Left lung (tissue), 10 donors: Measurements from ENCODE around the gene AUTS2. TPM values are rescaled to one million over a fixed set of nuclear protein-coding genes. Genes with fewer than 3 reads are reported as not detected.

Source experiments
- ATAC-seq: fragments of 200-7000 bp; cut with Tn5 transposase; one replicate; pipeline ENCODE4 v1.9.1; 2020; ENCODE audit warnings: moderate library complexity
- DNase-seq, 4 donors: peaks; one replicate each; pipeline ENCODE4 v3.0.0-alpha.2; 2013 to 2020
- H3K27ac ChIP-seq, 2 donors: fragments of 200-600 bp; sonication (generic) in 1 of 2; one replicate each; pipeline versions ENCODE4 v1.5.0 to v1.8.0; 2020 to 2021
- H3K27me3 ChIP-seq, 2 donors: fragments of 200-600 bp; sonication (generic) in 1 of 2; one replicate each; pipeline versions ENCODE4 v1.5.0 to v1.8.0; 2020 to 2021
- H3K36me3 ChIP-seq, 2 donors: fragments of 200-600 bp; sonication (generic) in 1 of 2; one replicate each; pipeline versions ENCODE4 v1.5.0 to v1.8.0; 2020 to 2021
- H3K4me1 ChIP-seq, 2 donors: fragments of 200-600 bp; one replicate each; pipeline ENCODE4 v1.8.0; 2021
- H3K4me3 ChIP-seq, 2 donors: fragments of 200-600 bp; sonication (generic) in 1 of 2; one replicate each; pipeline versions ENCODE4 v1.5.0 to v1.8.0; 2020 to 2021; ENCODE audit warnings: mild to moderate bottlenecking in 1 of 2
- H3K9me3 ChIP-seq, 2 donors: fragments of 200-600 bp; sonication (generic) in 1 of 2; one replicate each; pipeline versions ENCODE4 v1.5.0 to v1.8.0; 2020 to 2021
- CTCF ChIP-seq, 2 donors: fragments of 200-600 bp; sonication (generic) in 1 of 2; IDR thresholded peaks; one replicate each; pipeline versions ENCODE4 v1.5.0 to v1.8.0; 2021; ENCODE audit warnings: antibody characterized with exemption in 2 of 2
- intact Hi-C, 2 donors: fragments of 100-400 bp; cut with DNase I; formaldehyde crosslinking; loops; one replicate each; pipeline versions ENCODE4 v1.11.2 to v1.14.2; 2022
- polyA plus RNA-seq, 6 donors: library from polyadenylated mRNA; unstranded; fragments of 120-200 nt; gene quantifications; one replicate each; pipeline ENCODE4 v1.2.1, GENCODE V29; 2013; ENCODE audit not compliant: insufficient read length in 6 of 6
- total RNA-seq, 2 donors: library from RNA; stranded (reverse); fragmentation: NEBNext Ultra II Directional; extraction: Animal tissue kit (Norgen Biotek cat#: 25700); gene quantifications; one replicate each; pipeline ENCODE4 v1.2.1, GENCODE V29; 2021
- donor health status: DM: no; HTN: yes; CAD: no.
- donor health status: DM: no; HTN: no; CAD: no.

AUTS2 gene
- total and polyA plus RNA-seq, 8 donors, result 40.4 to 119 (median 103) TPM

- Histone ChIP-seq H3K9me3 (no peaks in the 10 kb centered on the region), H3K4me3 (peak overlapping the region; percentile 60 to 67), H3K4me1 (peaks cover 6 to 21% of the 10 kb centered on the region in 2 donors), H3K27ac (peak overlapping the region; percentile 74 to 84), H3K27me3 (peaks cover 0 to 43% of the 10 kb centered on the region in 2 donors), H3K36me3 (no peaks in the 10 kb centered on the region)
- no peak for TF ChIP-seq CTCF (IDR thresholded peaks at IDR 0.05)
- intact Hi-C loops, result no loop called here
- DNase-seq, result peak in 1 of 4 donors; percentile 13
- ATAC-seq, result peak; percentile 2
Observed at GRCh38 chr7:70696201-70696754, 1098.0 kb downstream of the AUTS2 start.

- Histone ChIP-seq H3K27me3 (peaks cover 0 to 34% of the 10 kb centered on the region in 2 donors), H3K4me3 (no peak overlapping the region), H3K27ac (no peak overlapping the region), H3K4me1 (peaks cover 2 to 17% of the 10 kb centered on the region in 2 donors), H3K9me3 (no peaks in the 10 kb centered on the region), H3K36me3 (no peaks in the 10 kb centered on the region)
- intact Hi-C loops, result no loop called here
- ATAC-seq, result peak; percentile 20
- DNase-seq, result peak in 2 of 4 donors; percentile 44 to 75
- TF ChIP-seq CTCF (IDR thresholded peaks at IDR 0.05), result peak; percentile 67 to 78
Observed at GRCh38 chr7:70698219-70698832, 1100.1 kb downstream of the AUTS2 start.

- Histone ChIP-seq H3K36me3 (no peaks in the 10 kb centered on the region), H3K9me3 (no peaks in the 10 kb centered on the region), H3K4me1 (peaks cover 2 to 14% of the 10 kb centered on the region in 2 donors), H3K4me3 (no peak overlapping the region), H3K27me3 (peaks cover 0 to 24% of the 10 kb centered on the region in 2 donors), H3K27ac (no peak overlapping the region)
- TF ChIP-seq CTCF (IDR thresholded peaks at IDR 0.05), result no peak
- intact Hi-C loops, result no loop called here
- no peak for ATAC-seq
- no peak for DNase-seq
Observed at GRCh38 chr7:70699271-70699670, 1101.0 kb downstream of the AUTS2 start.

- ATAC-seq, result no peak
- TF ChIP-seq CTCF (IDR thresholded peaks at IDR 0.05), result no peak
- no peak overlapping the region for H3K4me3 ChIP-seq
- no peak overlapping the region for H3K27ac ChIP-seq
- H3K27me3 ChIP-seq, result peaks cover 0 to 14% of the 10 kb centered on the region in 2 donors
- intact Hi-C loops, result no loop called here
- H3K9me3 ChIP-seq, result no peaks in the 10 kb centered on the region
- DNase-seq, result no peak
- peaks cover 6 to 22% of the 10 kb centered on the region in 2 donors for H3K4me1 ChIP-seq
- no peaks in the 10 kb centered on the region for H3K36me3 ChIP-seq
Observed at GRCh38 chr7:70700055-70700940, 1102.0 kb downstream of the AUTS2 start.

GRCh38 chr7:70700941-70701425, 1102.7 kb downstream of the AUTS2 start:
- ATAC-seq (no peak), DNase-seq (no peak)
- Histone ChIP-seq H3K27ac (no peak overlapping the region), H3K36me3 (no peaks in the 10 kb centered on the region), H3K4me3 (no peak overlapping the region), H3K4me1 (peaks cover 6 to 22% of the 10 kb centered on the region in 2 donors), H3K9me3 (no peaks in the 10 kb centered on the region), H3K27me3 (peaks cover 0 to 7% of the 10 kb centered on the region in 2 donors)
- no peak for TF ChIP-seq CTCF (IDR thresholded peaks at IDR 0.05)
- intact Hi-C loops, result no loop called here
